A673 (cell line): ENCODE data around the gene SYNE3.
"Not testable (repeated sequence)": the region's sequence is repeated elsewhere in the genome, so short reads cannot be mapped to it uniquely, and the experiment has no call there.

ENCODE experiments used
- CTCF ChIP-seq: fragments of 300-800, 200-600 bp; sonication (generic); conservative IDR thresholded peaks from 2 replicates; pipeline ENCODE4 v1.5.1; 2017; ENCODE audit warnings: low read depth, mild to moderate bottlenecking, antibody characterized with exemption, low read length, moderate library complexity, mixed read lengths
- EZH2 ChIP-seq: fragments of 200-600 bp; sonication (generic); IDR thresholded peaks from 2 replicates; pipeline ENCODE4 v1.6.1; 2017; ENCODE audit warnings: borderline replicate concordance, low read depth, mild to moderate bottlenecking, mixed read lengths, antibody characterized with exemption, low read length; ENCODE audit not compliant: poor library complexity, severe bottlenecking

GRCh38 chr14:95510344-95510743 is 6.1 kb downstream of the SYNE3 start:
- not testable (repeated sequence) for TF ChIP-seq CTCF, EZH2
